Stimulated activated CD4-positive, alpha-beta T cell treated with anti-CD3 and anti-CD28 coated beads, Interleukin-12 subunit alpha, Interleukin-12 subunit beta, amount 100 ng/mL, for 24 hours (primary cell): ENCODE measurements around the gene KCNB1.

ENCODE experiments used
- DNase-seq, 2 experiments: peaks; one replicate each; pipeline ENCODE4 v3.0.0-alpha.2; 2020; ENCODE audit warnings: low read depth in 2 of 2

The KCNB1 gene

GRCh38 chr20:49482621-49483017 lies at the start of gene KCNB1:
Gene KCNB1, minus strand, starts transcription at chr20:49482668. Its CDS starts 188 bp downstream, at chr20:49482480.
- peak; percentile 2 to 30 for DNase-seq

GRCh38 chr20:49529470-49529869 lies 47.0 kb upstream of the KCNB1 start:
- no peak for DNase-seq

- DNase-seq: no peak
These were observed 44.1 kb upstream of the KCNB1 start for GRCh38 chr20:49526568-49526967.

GRCh38 chr20:49526056-49526455 lies 43.6 kb upstream of the KCNB1 start:
- DNase-seq: no peak

- no peak for DNase-seq
These were observed 41.4 kb upstream of the KCNB1 start for GRCh38 chr20:49523767-49524360.

- DNase-seq: no peak
These were observed 38.9 kb upstream of the KCNB1 start for GRCh38 chr20:49521356-49521755.

- DNase-seq: no peak
These were observed 37.4 kb upstream of the KCNB1 start for GRCh38 chr20:49519777-49520359.

- no peak for DNase-seq
These were observed 36.8 kb upstream of the KCNB1 start for GRCh38 chr20:49519212-49519712.

GRCh38 chr20:49518576-49518975 lies 36.1 kb upstream of the KCNB1 start:
- no peak for DNase-seq

GRCh38 chr20:49517805-49518100 lies 35.3 kb upstream of the KCNB1 start:
- DNase-seq: no peak

- no peak for DNase-seq
These were observed 34.7 kb upstream of the KCNB1 start for GRCh38 chr20:49516916-49517804.

- no peak for DNase-seq
These were observed 33.1 kb upstream of the KCNB1 start for GRCh38 chr20:49515586-49515985.

GRCh38 chr20:49513517-49513916 lies 31.0 kb upstream of the KCNB1 start:
- no peak for DNase-seq

GRCh38 chr20:49513009-49513408 lies 30.5 kb upstream of the KCNB1 start:
- no peak for DNase-seq

- DNase-seq: no peak
These were observed 29.5 kb upstream of the KCNB1 start for GRCh38 chr20:49511788-49512525.

GRCh38 chr20:49510562-49511122 lies 28.2 kb upstream of the KCNB1 start:
- DNase-seq: no peak

GRCh38 chr20:49508435-49509199 lies 26.1 kb upstream of the KCNB1 start:
- no peak for DNase-seq

- DNase-seq: no peak
These were observed 25.4 kb upstream of the KCNB1 start for GRCh38 chr20:49507741-49508434.

GRCh38 chr20:49505518-49505917 lies 23.1 kb upstream of the KCNB1 start:
- no peak for DNase-seq

GRCh38 chr20:49503176-49503575 lies 20.7 kb upstream of the KCNB1 start:
- DNase-seq: no peak
